CD1c-positive myeloid dendritic cell (primary cell): ENCODE results near the gene OTUD7B.
"Not testable (repeated sequence)": the region's sequence is repeated elsewhere in the genome, so short reads cannot be mapped to it uniquely, and the experiment has no call there.

Experiments used
- DNase-seq: peaks from one replicate; pipeline ENCODE4 v3.0.0-alpha.2; 2016; ENCODE audit errors: extremely low spot score

Gene OTUD7B

GRCh38 chr1:150010393-150011115 is at the start of gene OTUD7B:
OTUD7B (minus strand) TSS chr1:150010726; CDS start chr1:149977510, 33,216 bp downstream.
- DNase-seq = peak; percentile 86

GRCh38 chr1:150060260-150060659 is 49.7 kb upstream of the OTUD7B start:
- DNase-seq = no peak

GRCh38 chr1:150056407-150056806 is 45.9 kb upstream of the OTUD7B start:
- peak; percentile 58 for DNase-seq

- DNase-seq = not testable (repeated sequence)
Observed at GRCh38 chr1:150055507-150055906, 45.0 kb upstream of the OTUD7B start.

- peak; percentile 73 for DNase-seq
Observed at GRCh38 chr1:150053926-150054325, 43.4 kb upstream of the OTUD7B start.

- not testable (repeated sequence) for DNase-seq
Observed at GRCh38 chr1:150051905-150052412, 41.4 kb upstream of the OTUD7B start.

GRCh38 chr1:150051089-150051373 is 40.5 kb upstream of the OTUD7B start:
- no peak for DNase-seq

- DNase-seq = no peak
Observed at GRCh38 chr1:150049926-150050325, 39.4 kb upstream of the OTUD7B start.

- no peak for DNase-seq
Observed at GRCh38 chr1:150034336-150034735, 23.8 kb upstream of the OTUD7B start.

- no peak for DNase-seq
Observed at GRCh38 chr1:150028322-150028721, 17.8 kb upstream of the OTUD7B start.

GRCh38 chr1:150024156-150024555 is 13.6 kb upstream of the OTUD7B start:
- no peak for DNase-seq

GRCh38 chr1:150022357-150022756 is 11.8 kb upstream of the OTUD7B start:
- DNase-seq = no peak

- no peak for DNase-seq
Observed at GRCh38 chr1:150021191-150021694, 10.7 kb upstream of the OTUD7B start.

- DNase-seq = no peak
Observed at GRCh38 chr1:150020711-150021110, 10.2 kb upstream of the OTUD7B start.

GRCh38 chr1:150018165-150018564 is 7.6 kb upstream of the OTUD7B start:
- no peak for DNase-seq

- no peak for DNase-seq
Observed at GRCh38 chr1:150017206-150017750, 6.8 kb upstream of the OTUD7B start.

GRCh38 chr1:150015651-150016131 is 5.2 kb upstream of the OTUD7B start:
- peak; percentile 41 for DNase-seq

GRCh38 chr1:150012611-150013010 is 2.1 kb upstream of the OTUD7B start:
- DNase-seq = no peak

- peak; percentile 53 for DNase-seq
Observed at GRCh38 chr1:150009604-150010392, 728 bp downstream of the OTUD7B start.

GRCh38 chr1:150008699-150009098 is 1.8 kb downstream of the OTUD7B start:
- DNase-seq = no peak

GRCh38 chr1:150006881-150007421 is 3.6 kb downstream of the OTUD7B start:
- DNase-seq = no peak

GRCh38 chr1:150005606-150006005 is 4.9 kb downstream of the OTUD7B start:
- DNase-seq = no peak
